Mucosa of descending colon (tissue), 3 donors: ENCODE results near the gene TBC1D20. TPM values are rescaled to one million over a fixed set of nuclear protein-coding genes. Genes with fewer than 3 reads are reported as not detected.

Experiments used
- ATAC-seq: fragments of 200-7000 bp; cut with Tn5 transposase; one replicate; pipeline ENCODE4 v1.9.1; 2020; ENCODE audit warnings: mild to moderate bottlenecking, moderate library complexity
- DNase-seq, 3 donors: peaks; one replicate each; pipeline ENCODE4 v3.0.0-alpha.2; 2020
- H3K36me3 ChIP-seq: fragments of 200-600 bp; one replicate; pipeline ENCODE4 v1.8.0; 2021; ENCODE audit warnings: low read depth, mild to moderate bottlenecking
- H3K4me1 ChIP-seq: fragments of 200-600 bp; one replicate; pipeline ENCODE4 v1.8.0; 2021; ENCODE audit warnings: low read depth, mild to moderate bottlenecking
- H3K4me3 ChIP-seq: fragments of 200-600 bp; one replicate; pipeline ENCODE4 v1.8.0; 2021; ENCODE audit warnings: mild to moderate bottlenecking
- H3K9me3 ChIP-seq: fragments of 200-600 bp; one replicate; pipeline ENCODE4 v1.8.0; 2021; ENCODE audit warnings: mild to moderate bottlenecking
- intact Hi-C, 2 donors: fragments of 100-400 bp; cut with DNase I in 1 of 2; cut with micrococcal nuclease in 1 of 2; formaldehyde crosslinking; loops; one replicate each; pipeline versions ENCODE4 v1.11.0 to v1.11.1; 2022; cut with DNase I, micrococcal nuclease
- total RNA-seq, 3 donors: library from RNA; stranded (reverse); fragmentation: NEBNext Ultra II Directional in 2 of 3; extraction: Animal tissue kit (Norgen Biotek cat#: 25700) in 2 of 3; gene quantifications; one replicate each; pipeline versions ENCODE4 v1.2.1 to v1.2.4, GENCODE V29; 2021 to 2023
- TF ChIP-seq, protein P1 (sequence below): fragments of 200-600 bp; IDR thresholded peaks from one replicate; pipeline ENCODE4 v1.8.0; 2022; ENCODE audit warnings: antibody characterized with exemption, mild to moderate bottlenecking
- donor health status: DM: no; HTN: no; CAD: no; lungs with moderate emphysema.
- donor health status: DM: no; HTN: no; CAD: no.
- donor health status: DM: no; HTN: yes; CAD: no.

Gene TBC1D20
- total RNA-seq, 3 donors from 2014 or later = 30.4 to 49.6 (median 36.0) TPM

- no peaks in the 10 kb centered on the region for H3K9me3 ChIP-seq
- H3K36me3 ChIP-seq = no peaks in the 10 kb centered on the region
- intact Hi-C loops = no loop called here
- peak; percentile 85 for ATAC-seq
- peak; percentile 86 to 94 (median 90) for DNase-seq
- no peak overlapping the region for H3K4me3 ChIP-seq
- H3K4me1 ChIP-seq = peaks cover 3% of the 10 kb centered on the region
- TF ChIP-seq, protein P1, sequence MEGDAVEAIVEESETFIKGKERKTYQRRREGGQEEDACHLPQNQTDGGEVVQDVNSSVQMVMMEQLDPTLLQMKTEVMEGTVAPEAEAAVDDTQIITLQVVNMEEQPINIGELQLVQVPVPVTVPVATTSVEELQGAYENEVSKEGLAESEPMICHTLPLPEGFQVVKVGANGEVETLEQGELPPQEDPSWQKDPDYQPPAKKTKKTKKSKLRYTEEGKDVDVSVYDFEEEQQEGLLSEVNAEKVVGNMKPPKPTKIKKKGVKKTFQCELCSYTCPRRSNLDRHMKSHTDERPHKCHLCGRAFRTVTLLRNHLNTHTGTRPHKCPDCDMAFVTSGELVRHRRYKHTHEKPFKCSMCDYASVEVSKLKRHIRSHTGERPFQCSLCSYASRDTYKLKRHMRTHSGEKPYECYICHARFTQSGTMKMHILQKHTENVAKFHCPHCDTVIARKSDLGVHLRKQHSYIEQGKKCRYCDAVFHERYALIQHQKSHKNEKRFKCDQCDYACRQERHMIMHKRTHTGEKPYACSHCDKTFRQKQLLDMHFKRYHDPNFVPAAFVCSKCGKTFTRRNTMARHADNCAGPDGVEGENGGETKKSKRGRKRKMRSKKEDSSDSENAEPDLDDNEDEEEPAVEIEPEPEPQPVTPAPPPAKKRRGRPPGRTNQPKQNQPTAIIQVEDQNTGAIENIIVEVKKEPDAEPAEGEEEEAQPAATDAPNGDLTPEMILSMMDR = no peak
These were observed 41.4 kb downstream of the TBC1D20 start for GRCh38 chr20:420721-421574.

DNA sequence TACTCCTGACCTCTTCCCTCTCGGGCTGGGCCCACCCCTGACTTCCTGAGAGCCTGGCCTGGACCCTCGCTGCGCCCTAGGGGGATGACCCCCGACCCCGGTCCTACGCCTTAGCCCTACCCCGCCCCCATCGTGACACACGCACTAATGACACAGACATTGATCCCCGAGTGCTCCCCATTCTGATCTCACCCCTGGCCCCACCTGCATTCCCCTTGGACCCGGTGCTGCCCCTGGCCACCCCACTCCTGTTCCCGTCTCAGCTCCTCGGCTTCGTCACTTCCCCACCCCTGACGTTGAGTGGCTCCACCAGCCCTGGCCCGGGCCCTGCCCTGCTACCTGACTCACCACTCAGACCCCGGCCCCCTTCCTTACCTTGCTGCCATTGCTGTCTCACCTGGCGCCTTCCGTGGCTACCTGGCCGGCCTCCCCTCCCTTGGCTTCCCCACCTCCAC lies 42.1 kb downstream of the TBC1D20 start:
- TF ChIP-seq, protein P1 = no peak
- Histone ChIP-seq H3K4me1 (peaks cover 3% of the 10 kb centered on the region), H3K4me3 (no peak overlapping the region), H3K36me3 (no peaks in the 10 kb centered on the region), H3K9me3 (no peaks in the 10 kb centered on the region)
- intact Hi-C loops = no loop called here
- no peak for DNase-seq
- ATAC-seq = peak; percentile 22

GRCh38 chr20:419556-420165 lies 42.7 kb downstream of the TBC1D20 start:
- peak; percentile 90 for ATAC-seq
- no peaks in the 10 kb centered on the region for H3K9me3 ChIP-seq
- TF ChIP-seq, protein P1 = peak; percentile 34
- intact Hi-C loops = no loop called here
- no peaks in the 10 kb centered on the region for H3K36me3 ChIP-seq
- H3K4me1 ChIP-seq = peaks cover 3% of the 10 kb centered on the region
- H3K4me3 ChIP-seq = no peak overlapping the region
- peak; percentile 84 to 93 (median 90) for DNase-seq

DNA sequence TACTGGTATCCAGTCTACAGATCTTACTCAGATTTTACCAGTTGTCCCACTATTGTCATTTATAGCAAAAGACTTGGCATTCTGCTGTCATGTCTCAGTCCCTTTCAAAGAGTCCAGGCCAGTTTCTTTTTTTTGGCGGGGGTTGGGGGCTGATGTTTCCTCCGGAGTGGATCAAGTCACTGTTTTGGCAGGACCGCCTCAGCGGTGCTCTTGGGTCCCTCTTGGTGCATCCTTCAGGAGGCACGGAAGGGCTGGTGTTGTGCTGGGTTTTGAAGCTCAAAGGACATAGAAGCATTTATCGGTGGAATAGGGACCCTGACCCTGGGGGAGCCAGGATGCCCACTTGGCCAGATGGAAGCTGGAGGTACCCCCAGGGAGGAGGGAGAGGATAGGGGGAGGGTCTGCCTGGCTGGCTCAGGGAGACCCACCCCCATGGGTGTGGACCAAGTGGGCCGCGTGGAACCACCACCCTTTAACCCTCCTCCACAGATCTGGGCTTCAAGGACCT lies 43.4 kb downstream of the TBC1D20 start:
- no peak overlapping the region for H3K4me3 ChIP-seq
- H3K36me3 ChIP-seq = no peaks in the 10 kb centered on the region
- DNase-seq (no peak), ATAC-seq (no peak)
- TF ChIP-seq, protein P1 = no peak
- intact Hi-C loops = no loop called here
- H3K4me1 ChIP-seq = peaks cover 3% of the 10 kb centered on the region
- no peaks in the 10 kb centered on the region for H3K9me3 ChIP-seq

- DNase-seq (no peak), ATAC-seq (no peak)
- peaks cover 3% of the 10 kb centered on the region for H3K4me1 ChIP-seq
- no peaks in the 10 kb centered on the region for H3K36me3 ChIP-seq
- H3K4me3 ChIP-seq = no peak overlapping the region
- H3K9me3 ChIP-seq = no peaks in the 10 kb centered on the region
- intact Hi-C loops = no loop called here
- TF ChIP-seq, protein P1 = no peak
These were observed 44.5 kb downstream of the TBC1D20 start for GRCh38 chr20:417801-418342.
